ENCODE data around the gene MACROD2.

MACROD2 gene

DNA sequence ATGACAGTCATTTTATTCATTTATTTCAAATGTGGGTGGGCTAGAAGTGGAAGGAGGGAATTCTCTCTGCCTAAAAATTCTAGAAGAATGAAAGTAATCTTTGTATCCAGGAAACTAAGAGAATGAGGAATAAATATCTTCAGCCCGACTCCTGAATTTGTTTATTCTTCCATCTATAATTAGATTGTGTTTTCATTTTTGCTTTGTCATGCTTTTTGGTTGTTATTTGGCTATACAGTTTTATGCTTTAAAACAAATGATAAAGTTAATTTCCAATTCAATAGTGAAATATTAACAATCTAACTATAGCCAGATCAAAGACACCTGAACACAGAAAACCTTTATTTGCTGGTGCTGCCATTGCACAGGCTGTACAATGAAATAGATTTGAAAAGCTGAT lies 2056.7 kb downstream of the MACROD2 start:
- H3K4me3 ChIP-seq (ENCODE audit: low read depth, low read length), result no peak overlapping the region
- TF ChIP-seq, protein P1, sequence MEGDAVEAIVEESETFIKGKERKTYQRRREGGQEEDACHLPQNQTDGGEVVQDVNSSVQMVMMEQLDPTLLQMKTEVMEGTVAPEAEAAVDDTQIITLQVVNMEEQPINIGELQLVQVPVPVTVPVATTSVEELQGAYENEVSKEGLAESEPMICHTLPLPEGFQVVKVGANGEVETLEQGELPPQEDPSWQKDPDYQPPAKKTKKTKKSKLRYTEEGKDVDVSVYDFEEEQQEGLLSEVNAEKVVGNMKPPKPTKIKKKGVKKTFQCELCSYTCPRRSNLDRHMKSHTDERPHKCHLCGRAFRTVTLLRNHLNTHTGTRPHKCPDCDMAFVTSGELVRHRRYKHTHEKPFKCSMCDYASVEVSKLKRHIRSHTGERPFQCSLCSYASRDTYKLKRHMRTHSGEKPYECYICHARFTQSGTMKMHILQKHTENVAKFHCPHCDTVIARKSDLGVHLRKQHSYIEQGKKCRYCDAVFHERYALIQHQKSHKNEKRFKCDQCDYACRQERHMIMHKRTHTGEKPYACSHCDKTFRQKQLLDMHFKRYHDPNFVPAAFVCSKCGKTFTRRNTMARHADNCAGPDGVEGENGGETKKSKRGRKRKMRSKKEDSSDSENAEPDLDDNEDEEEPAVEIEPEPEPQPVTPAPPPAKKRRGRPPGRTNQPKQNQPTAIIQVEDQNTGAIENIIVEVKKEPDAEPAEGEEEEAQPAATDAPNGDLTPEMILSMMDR (IDR thresholded peaks at IDR 0.05; ENCODE audit: borderline replicate concordance, insufficient read depth, low read depth, low read length), result no peak

DNA sequence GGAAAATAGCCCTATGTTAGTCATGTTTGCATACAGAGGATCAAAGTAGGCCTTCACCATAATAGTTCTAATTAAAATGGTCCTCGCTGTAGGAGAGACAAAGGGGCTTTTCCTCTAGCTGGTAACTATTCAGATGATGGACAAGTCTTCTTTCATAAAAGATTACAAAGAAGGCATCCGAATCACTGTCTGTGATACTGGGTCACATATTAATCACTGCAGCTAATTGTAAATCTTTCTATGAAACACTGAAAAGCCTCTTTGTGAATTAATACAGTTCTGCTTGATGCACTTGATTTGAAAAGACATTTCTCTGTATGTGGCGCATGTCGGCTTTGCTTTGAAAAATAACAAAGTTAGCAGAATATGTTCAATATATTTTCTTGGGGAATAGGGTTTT lies 2057.1 kb downstream of the MACROD2 start:
- TF ChIP-seq, protein P1 (IDR thresholded peaks at IDR 0.05; ENCODE audit: borderline replicate concordance, insufficient read depth, low read depth, low read length), result no peak

DNA sequence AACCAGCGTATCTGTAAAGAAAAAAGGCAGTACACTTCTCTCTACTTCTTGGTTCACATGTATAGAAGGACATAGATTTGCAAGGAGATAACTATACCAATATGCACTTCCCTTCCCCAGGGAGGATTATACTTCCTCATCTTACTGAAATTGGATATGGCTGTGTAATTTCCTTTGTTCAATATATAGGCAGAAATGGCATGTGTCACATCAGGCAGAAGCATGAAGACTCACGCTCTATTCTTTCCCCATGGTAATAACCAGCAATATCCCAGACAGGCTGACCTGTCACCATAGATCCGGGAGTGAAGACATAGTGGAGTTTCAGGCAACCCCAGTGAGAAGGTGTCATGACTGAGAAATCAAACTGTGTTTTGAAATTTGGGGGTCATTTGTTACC lies 2059.7 kb downstream of the MACROD2 start:
- H3K4me3 ChIP-seq (ENCODE audit: low read depth, low read length), result no peak overlapping the region

More for the DNA sequence above, 2057.1 kb downstream of the MACROD2 start:
- H3K4me3 ChIP-seq (ENCODE audit: low read depth, low read length), result no peak overlapping the region

DNA sequence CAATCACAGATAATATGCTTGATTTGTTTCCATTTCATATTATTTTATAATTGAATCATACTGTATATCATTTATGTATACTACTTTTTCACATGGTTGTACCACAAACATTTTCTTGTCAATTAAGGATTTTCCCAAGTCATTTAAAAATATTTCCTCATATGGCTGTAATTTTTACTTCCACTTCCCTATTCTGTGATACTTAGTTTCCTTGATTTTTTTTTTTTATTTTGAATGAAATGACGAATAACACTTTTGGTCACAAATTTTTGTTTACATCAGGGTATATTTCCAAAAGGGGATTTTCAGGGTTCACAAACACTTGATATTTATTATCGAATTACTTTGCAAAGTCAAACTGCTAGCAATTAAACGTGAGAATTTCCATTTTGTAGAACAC lies 2062.3 kb downstream of the MACROD2 start:
- TF ChIP-seq, protein P1 (IDR thresholded peaks at IDR 0.05; ENCODE audit: borderline replicate concordance, insufficient read depth, low read depth, low read length), result no peak

More for the DNA sequence above, 2059.7 kb downstream of the MACROD2 start:
- TF ChIP-seq, protein P1 (IDR thresholded peaks at IDR 0.05; ENCODE audit: borderline replicate concordance, insufficient read depth, low read depth, low read length), result no peak

DNA sequence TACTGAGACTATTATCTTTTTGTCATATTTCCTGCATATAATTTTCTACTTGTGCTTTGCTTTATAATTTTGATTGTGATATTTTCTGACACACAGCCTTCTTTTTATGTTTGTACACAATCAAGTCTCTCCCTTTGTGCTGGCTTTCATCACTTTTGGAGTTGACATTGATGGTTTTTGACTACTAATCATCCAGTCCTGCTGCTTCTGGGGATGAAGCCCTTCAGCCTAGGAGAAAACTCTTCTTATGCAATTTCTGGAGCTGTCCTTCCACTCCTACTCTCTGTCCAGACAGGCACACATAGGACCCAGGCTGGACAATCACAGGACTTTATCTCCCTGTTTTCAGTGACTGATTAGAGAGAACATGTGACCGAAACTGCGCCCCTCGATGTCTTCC lies 2063.0 kb downstream of the MACROD2 start:
- H3K4me3 ChIP-seq (ENCODE audit: low read depth, low read length), result no peak overlapping the region
- TF ChIP-seq, protein P1 (IDR thresholded peaks at IDR 0.05; ENCODE audit: borderline replicate concordance, insufficient read depth, low read depth, low read length), result no peak

More for the DNA sequence above, 2062.3 kb downstream of the MACROD2 start:
- no peak overlapping the region for H3K4me3 ChIP-seq (ENCODE audit: low read depth, low read length)

DNA sequence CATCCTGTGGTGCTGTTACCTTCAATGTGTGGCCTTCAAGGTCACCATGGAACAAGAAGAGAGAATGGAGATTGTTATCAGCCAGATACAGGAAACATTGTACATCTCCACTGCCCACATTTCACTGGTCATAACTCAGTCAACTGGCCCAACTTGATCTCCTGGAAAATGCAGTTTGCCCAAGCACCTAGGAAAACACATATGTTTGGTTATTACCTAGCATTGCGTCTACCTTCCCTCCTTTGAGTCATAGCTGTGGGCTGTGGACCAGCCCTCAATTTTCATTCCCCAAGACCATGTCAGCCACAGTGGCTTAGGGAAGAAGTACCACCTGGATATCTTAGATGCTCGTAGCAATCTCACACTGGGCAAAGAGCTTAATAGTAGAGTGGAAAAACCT lies 2064.5 kb downstream of the MACROD2 start:
- no peak overlapping the region for H3K4me3 ChIP-seq (ENCODE audit: low read depth, low read length)
- TF ChIP-seq, protein P1 (IDR thresholded peaks at IDR 0.05; ENCODE audit: borderline replicate concordance, insufficient read depth, low read depth, low read length), result no peak

DNA sequence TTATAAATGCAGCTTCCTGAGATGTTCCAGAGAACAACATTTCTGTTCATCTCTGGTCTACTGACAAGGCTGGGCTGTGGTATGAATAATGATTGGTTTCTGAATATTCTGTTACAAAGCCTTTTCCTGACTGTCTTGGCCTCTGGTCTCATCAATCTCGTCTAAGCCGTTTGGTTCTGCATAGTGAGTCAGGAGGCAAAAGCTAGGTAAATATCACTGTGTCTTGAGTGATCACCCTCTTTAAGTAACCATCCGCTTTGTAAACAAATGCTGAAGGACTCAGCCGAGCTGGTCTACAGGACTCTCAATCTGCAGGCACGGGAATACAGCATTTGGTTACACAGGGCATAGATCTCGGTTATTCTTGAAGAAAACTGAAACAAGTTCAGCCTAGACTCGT lies 2066.0 kb downstream of the MACROD2 start:
- no peak overlapping the region for H3K4me3 ChIP-seq (ENCODE audit: low read depth, low read length)
- TF ChIP-seq, protein P1 (IDR thresholded peaks at IDR 0.05; ENCODE audit: borderline replicate concordance, insufficient read depth, low read depth, low read length), result no peak

All from GM12875 (cell line).